Vagina (tissue), 2 donors: Measurements from ENCODE around the gene CELSR2. TPM values are rescaled to one million over a fixed set of nuclear protein-coding genes. Genes with fewer than 3 reads are reported as not detected.

ENCODE experiments used
- DNase-seq, 2 donors: peaks; one replicate each; pipeline ENCODE4 v3.0.0-alpha.2; 2017; ENCODE audit errors: extremely low spot score in 2 of 2
- H3K27ac ChIP-seq: fragments of 200-600 bp; sonication (generic); one replicate; pipeline ENCODE4 v1.5.1; 2019
- H3K27me3 ChIP-seq: fragments of 200-600 bp; sonication (generic); one replicate; pipeline ENCODE4 v1.5.1; 2019
- H3K36me3 ChIP-seq, 2 donors: fragments of 200-600 bp; sonication (generic); one replicate each; pipeline ENCODE4 v1.5.1; 2017 to 2019
- H3K4me1 ChIP-seq: fragments of 200-600 bp; sonication (generic); one replicate; pipeline ENCODE4 v1.5.1; 2019
- H3K4me3 ChIP-seq, 2 donors: fragments of 200-600 bp; sonication (generic); 1 replicate in 1 of 2; 2 replicates in 1 of 2; pipeline ENCODE4 v1.5.1; 2016 to 2019
- H3K9me3 ChIP-seq: fragments of 200-600 bp; sonication (generic); one replicate; pipeline ENCODE4 v1.5.1; 2019
- CTCF ChIP-seq, 3 experiments: fragments of 450-650 bp in 2 of 3; fragments of 200-600 bp in 1 of 3; sonication (generic) in 1 of 3; IDR thresholded peaks; one replicate each; pipeline ENCODE4 v1.5.1; 2017 to 2019; ENCODE audit warnings: antibody characterized with exemption in 3 of 3, mild to moderate bottlenecking in 2 of 3, moderate library complexity in 2 of 3
- POLR2A ChIP-seq, 2 donors: fragments of 450-650 bp; IDR thresholded peaks; one replicate each; pipeline ENCODE4 v1.6.1; 2017; ENCODE audit warnings: antibody characterized with exemption in 2 of 2, mild to moderate bottlenecking in 2 of 2, moderate library complexity in 2 of 2
- POLR2AphosphoS5 ChIP-seq, 2 donors: sonication (generic); formaldehyde crosslinking; IDR thresholded peaks; one replicate each; pipeline ENCODE4 v1.9.0; 2017; ENCODE audit warnings: antibody characterized with exemption in 2 of 2, mild to moderate bottlenecking in 2 of 2, low read depth in 1 of 2; ENCODE audit not compliant: insufficient read depth in 1 of 2
- intact Hi-C: fragments of 100-400 bp; cut with DNase I; formaldehyde crosslinking; loops from one replicate; pipeline ENCODE4 v1.15.1; 2023
- total RNA-seq: library from RNA; depleted of rRNA; stranded (reverse); fragments of >200 nt; gene quantifications from one replicate; pipeline ENCODE4 v1.2.3, GENCODE V29; 2016

CELSR2 gene
- total RNA-seq, 1 donor from 2014 or later = 38.5 TPM

GRCh38 chr1:109229531-109230127 is 19.7 kb upstream of the CELSR2 start:
- Histone ChIP-seq H3K27ac (no peak overlapping the region), H3K4me3 (no peak overlapping the region), H3K4me1 (peaks cover 9% of the 10 kb centered on the region), H3K9me3 (no peaks in the 10 kb centered on the region), H3K27me3 (no peaks in the 10 kb centered on the region), H3K36me3 (peaks cover 0 to 69% of the 10 kb centered on the region in 2 donors)
- TF ChIP-seq POLR2AphosphoS5 (IDR thresholded peaks at IDR 0.05; ENCODE audit: insufficient read depth in 1 of 2, low read depth in 1 of 2) = no peak
- no peak for TF ChIP-seq CTCF (IDR thresholded peaks at IDR 0.05)
- no peak for TF ChIP-seq POLR2A (IDR thresholded peaks at IDR 0.05)
- no peak for DNase-seq
- intact Hi-C loops = no loop called here

DNA sequence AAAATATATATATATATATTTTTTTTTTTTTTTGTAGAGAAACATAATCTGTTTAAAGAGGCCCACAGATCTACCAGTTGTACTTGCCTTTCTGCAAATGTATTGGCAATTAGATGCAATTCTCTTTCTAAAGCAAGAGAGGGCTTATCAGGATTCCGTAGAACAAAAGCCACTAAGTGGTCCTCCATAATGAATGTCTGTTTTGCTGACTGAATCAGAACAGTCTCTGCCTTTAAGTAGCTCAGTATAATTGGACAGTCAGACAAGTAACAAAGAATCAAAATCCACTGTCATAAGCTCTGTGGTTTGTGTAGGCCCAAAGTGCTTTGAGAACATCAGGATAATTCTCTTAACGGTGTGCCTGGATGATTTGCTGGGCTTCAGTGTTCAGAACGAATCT is 18.3 kb upstream of the CELSR2 start:
- no peak overlapping the region for H3K4me3 ChIP-seq
- no peak overlapping the region for H3K27ac ChIP-seq
- TF ChIP-seq CTCF (IDR thresholded peaks at IDR 0.05) = no peak
- TF ChIP-seq POLR2A (IDR thresholded peaks at IDR 0.05) = no peak
- intact Hi-C loops = no loop called here
- no peaks in the 10 kb centered on the region for H3K9me3 ChIP-seq
- H3K36me3 ChIP-seq = peaks cover 0 to 80% of the 10 kb centered on the region in 2 donors
- DNase-seq = no peak
- no peaks in the 10 kb centered on the region for H3K4me1 ChIP-seq
- H3K27me3 ChIP-seq = no peaks in the 10 kb centered on the region

GRCh38 chr1:109235137-109235536 is 14.2 kb upstream of the CELSR2 start:
- Histone ChIP-seq H3K9me3 (no peaks in the 10 kb centered on the region), H3K36me3 (peaks cover 0 to 86% of the 10 kb centered on the region in 2 donors), H3K4me3 (no peak overlapping the region), H3K27ac (no peak overlapping the region), H3K27me3 (no peaks in the 10 kb centered on the region), H3K4me1 (peaks cover 13% of the 10 kb centered on the region)
- no peak for DNase-seq
- TF ChIP-seq POLR2AphosphoS5 (IDR thresholded peaks at IDR 0.05; ENCODE audit: insufficient read depth in 1 of 2, low read depth in 1 of 2) (no peak), POLR2A (IDR thresholded peaks at IDR 0.05) (no peak), CTCF (IDR thresholded peaks at IDR 0.05) (no peak)
- intact Hi-C loops = no loop called here

- H3K27ac ChIP-seq = no peak overlapping the region
- no peaks in the 10 kb centered on the region for H3K9me3 ChIP-seq
- no peak for DNase-seq
- peaks cover 36% of the 10 kb centered on the region for H3K4me1 ChIP-seq
- intact Hi-C loops = no loop called here
- H3K36me3 ChIP-seq = peaks cover 0 to 63% of the 10 kb centered on the region in 2 donors
- TF ChIP-seq POLR2A (IDR thresholded peaks at IDR 0.05) (no peak), POLR2AphosphoS5 (IDR thresholded peaks at IDR 0.05; ENCODE audit: insufficient read depth in 1 of 2, low read depth in 1 of 2) (no peak), CTCF (IDR thresholded peaks at IDR 0.05) (no peak)
- no peaks in the 10 kb centered on the region for H3K27me3 ChIP-seq
- H3K4me3 ChIP-seq = no peak overlapping the region
Observed at GRCh38 chr1:109237512-109237911, 11.8 kb upstream of the CELSR2 start.

GRCh38 chr1:109238382-109238781 is 11.0 kb upstream of the CELSR2 start:
- TF ChIP-seq POLR2AphosphoS5 (IDR thresholded peaks at IDR 0.05; ENCODE audit: insufficient read depth in 1 of 2, low read depth in 1 of 2) (no peak), CTCF (IDR thresholded peaks at IDR 0.05) (no peak), POLR2A (IDR thresholded peaks at IDR 0.05) (no peak)
- H3K4me1 ChIP-seq = peaks cover 37% of the 10 kb centered on the region
- H3K9me3 ChIP-seq = no peaks in the 10 kb centered on the region
- H3K36me3 ChIP-seq = peaks cover 0 to 54% of the 10 kb centered on the region in 2 donors
- H3K4me3 ChIP-seq = no peak overlapping the region
- no peak for DNase-seq
- intact Hi-C loops = no loop called here
- no peaks in the 10 kb centered on the region for H3K27me3 ChIP-seq
- H3K27ac ChIP-seq = no peak overlapping the region
